ENCODE measurements around the gene RAB27B.

RAB27B gene

DNA sequence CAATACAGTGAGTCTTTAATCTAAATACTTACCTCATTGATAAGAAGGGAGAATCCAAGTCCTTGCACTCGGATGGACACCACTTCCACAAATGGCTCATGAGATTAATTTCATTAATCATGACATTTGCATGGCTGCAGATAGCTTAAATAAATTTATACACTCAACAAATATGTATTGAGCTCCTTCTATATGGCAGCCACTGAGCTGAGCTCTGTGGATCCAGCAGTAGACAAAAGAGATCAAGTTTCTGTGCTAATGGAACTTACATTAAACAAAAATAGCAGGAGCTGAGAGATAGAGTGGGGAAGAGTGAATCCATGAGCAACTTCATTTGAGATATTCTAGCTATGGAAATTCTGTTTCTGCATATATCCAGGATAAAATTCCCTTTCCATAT is 44.4 kb downstream of the RAB27B start:
- DNase-seq, result no peak

DNA sequence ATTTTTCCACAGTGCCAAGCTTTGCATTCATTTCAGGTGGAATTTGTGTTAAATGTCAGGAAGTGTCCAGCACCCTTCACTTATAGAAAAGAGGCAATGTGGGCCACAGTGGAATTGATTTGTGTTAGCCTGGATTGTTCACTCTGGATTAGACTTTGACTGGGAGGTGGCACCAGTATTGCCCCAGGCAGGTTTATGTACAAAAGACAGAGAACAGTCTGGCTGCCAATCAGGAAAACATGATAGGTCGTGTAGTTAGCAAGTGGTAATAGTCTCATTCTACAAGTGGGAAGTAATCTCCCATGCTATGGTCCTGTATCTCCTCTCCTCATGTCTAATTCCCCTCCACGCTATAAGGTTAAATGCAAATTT is 45.6 kb downstream of the RAB27B start:
- DNase-seq, result no peak

DNA sequence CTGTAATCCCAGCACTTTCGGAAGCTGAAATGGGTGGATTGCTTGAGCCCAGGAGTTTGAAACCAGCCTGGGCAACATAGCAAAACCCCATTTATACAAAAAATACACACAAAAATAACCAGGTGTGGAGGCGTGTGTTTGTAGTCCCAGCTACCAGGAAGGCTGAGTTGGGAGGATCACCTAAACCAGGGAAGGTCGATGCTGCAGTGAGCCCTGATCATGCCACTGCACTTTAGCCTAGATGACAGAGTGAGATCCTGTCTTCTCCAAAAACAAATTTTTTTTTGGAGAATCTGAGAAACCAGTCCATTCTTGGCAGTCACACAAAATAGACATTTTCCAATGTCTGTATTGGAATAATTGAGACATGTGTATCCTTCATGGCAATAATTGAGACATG is 46.8 kb downstream of the RAB27B start:
- no peak for DNase-seq

GRCh38 chr18:54877076-54877475 is 48.8 kb downstream of the RAB27B start:
- no peak for DNase-seq

GRCh38 chr18:54878159-54878622 is 49.9 kb downstream of the RAB27B start:
- no peak for DNase-seq

DNA sequence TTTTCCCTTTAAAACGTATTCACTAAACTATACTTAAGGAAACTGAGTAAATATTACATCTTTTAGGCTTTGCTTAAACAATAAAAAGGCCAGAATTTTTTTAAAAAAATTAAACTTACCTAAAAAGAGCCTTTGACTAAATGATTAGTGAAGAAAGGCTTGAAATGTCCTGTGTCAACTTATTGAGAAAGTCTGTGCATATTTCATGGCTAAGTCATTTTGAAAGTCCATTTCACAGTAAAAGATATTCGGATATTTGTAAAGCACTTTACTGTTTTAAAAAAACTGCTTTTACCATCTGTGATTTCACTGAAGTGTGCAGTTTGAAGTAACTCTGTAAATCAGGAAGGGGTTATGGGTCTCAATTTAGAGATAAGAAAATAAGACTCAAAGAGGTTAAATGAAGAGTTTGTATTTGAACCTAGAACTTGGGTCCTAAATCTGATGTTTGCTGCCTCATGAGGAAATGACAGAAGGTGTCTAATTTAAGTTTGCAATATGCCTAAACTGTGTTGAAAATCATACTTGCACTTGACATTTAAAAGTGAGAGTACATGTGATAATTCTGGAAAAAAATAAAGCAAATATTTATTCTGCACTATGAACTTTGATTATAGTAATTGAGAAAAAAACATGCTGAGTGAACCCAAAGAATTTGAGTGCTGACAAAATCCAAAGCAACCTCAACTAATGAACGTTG is 50.5 kb downstream of the RAB27B start:
- DNase-seq, result no peak

DNA sequence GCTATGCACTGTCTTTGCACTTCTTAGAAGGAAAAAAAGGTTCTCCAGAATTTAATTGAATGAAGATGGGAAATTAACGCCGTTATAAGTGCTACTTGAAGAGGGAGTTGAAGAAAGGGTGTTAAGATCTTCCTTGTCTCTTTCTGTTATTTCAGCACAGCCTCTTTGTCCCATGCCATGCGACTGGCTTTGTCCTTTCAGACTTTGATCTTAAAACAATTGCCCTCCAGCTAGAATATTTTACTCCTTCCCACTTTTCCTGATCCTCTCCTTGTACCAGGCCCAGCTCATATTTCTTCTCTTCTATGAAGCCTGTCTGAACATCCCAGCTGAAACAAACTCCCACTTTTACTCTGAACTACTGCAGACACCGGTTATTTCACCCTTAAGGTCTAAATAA is 51.4 kb downstream of the RAB27B start:
- no peak for DNase-seq

DNA sequence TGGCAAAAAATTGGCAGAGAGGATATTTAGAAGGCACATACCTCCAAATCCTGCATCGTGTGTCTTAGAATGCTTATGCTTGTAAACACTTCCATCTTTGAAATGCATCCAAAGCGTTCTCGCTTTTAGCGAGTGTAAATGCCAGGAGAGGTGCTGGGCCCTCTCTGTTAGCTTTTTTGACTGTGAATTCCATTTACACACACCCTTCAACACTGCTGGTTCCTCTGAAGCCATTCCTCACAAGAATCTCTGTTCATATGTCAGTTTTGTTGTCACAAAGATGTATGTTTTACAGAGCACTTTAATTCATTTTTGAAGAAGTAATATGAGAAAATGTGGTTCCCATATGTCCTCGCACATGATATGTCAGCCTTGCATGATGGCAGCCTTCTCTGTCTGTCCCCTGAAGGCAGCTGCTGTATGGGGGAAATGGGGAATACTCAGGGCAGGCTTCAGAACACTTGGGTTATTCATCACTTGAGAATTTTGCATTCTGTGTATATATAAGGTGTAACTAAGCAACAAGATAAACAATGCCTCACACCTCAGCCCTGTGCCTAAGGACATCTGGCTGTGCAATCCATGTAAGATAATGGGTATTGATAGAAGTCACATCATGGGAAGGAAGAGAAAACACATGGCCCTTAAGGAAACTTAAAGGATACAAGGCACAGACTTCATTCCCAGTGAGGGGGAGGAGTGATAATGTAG is 52.3 kb downstream of the RAB27B start:
- DNase-seq, result no peak

GRCh38 chr18:54881229-54881768 is 53.0 kb downstream of the RAB27B start:
- no peak for DNase-seq

- DNase-seq, result no peak
Measured at GRCh38 chr18:54882318-54882717, 54.0 kb downstream of the RAB27B start.

GRCh38 chr18:54883816-54884604 is 55.7 kb downstream of the RAB27B start:
- no peak for DNase-seq

- DNase-seq, result no peak
Measured at GRCh38 chr18:54888378-54888777, 60.1 kb downstream of the RAB27B start.

DNA sequence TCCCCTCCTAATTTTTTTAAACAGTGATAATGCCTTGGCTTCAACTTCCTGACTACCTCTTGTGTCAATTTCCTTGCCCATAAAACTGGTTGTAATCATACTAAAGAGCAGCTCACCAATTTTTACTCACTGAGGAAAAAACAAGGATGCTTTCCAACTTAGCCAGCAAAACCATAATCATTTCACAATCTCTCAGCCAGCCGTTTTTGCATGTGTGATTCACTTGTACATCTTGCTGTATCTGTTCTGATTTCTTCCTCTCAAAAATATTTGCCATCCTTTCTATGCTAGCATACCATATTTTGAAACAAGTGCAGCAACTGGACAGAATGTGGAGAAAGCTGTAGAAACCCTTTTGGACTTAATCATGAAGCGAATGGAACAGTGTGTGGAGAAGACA is 60.7 kb downstream of the RAB27B start:
- DNase-seq, result no peak

- DNase-seq, result no peak
Measured at GRCh38 chr18:54899500-54899899, 71.2 kb downstream of the RAB27B start.

DNA sequence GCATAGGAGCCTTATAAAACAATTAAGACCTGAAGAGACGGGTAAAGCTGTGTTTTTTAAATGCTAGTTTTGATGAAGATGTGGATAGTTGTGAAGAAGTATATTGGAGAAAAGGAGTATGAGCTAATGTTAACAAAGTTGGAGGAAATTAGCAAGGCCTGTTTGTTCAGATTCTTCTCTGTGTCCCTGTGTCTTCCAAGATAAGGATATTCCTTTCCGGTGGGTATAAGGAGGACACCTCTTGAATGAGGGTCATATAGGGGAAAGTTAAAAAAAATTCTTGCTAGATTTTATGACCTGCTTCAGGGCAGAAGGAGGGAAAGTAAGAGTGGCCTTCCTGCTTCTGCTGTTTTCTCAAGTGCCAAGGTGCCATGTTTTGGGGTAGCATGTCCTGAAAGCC is 72.0 kb downstream of the RAB27B start:
- DNase-seq, result no peak

- no peak for DNase-seq
Measured at GRCh38 chr18:54904581-54904980, 76.3 kb downstream of the RAB27B start.

- no peak for DNase-seq
Measured at GRCh38 chr18:54905629-54906028, 77.4 kb downstream of the RAB27B start.

GRCh38 chr18:54906331-54907185 is 78.3 kb downstream of the RAB27B start:
- DNase-seq, result no peak

DNA sequence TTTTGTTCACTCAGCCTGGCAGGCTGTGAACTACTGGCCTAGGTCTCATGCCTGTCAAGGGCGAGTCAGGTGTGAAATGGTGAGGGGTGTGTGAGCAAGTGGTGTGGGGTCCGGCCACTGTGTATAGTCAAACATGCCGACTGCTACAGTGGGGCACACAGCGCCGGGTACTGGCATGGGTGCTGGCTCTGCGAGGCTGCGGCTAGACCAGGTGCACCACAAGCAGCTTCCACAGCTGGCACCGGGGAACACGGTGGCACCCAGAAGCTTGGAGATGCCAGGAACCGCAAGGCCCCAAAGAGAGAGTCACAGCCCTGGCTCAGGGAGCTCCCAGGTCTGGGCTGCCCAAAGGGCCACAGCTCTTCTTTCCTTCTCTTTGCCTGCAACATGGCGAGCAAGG is 81.3 kb downstream of the RAB27B start:
- no peak for DNase-seq

DNA sequence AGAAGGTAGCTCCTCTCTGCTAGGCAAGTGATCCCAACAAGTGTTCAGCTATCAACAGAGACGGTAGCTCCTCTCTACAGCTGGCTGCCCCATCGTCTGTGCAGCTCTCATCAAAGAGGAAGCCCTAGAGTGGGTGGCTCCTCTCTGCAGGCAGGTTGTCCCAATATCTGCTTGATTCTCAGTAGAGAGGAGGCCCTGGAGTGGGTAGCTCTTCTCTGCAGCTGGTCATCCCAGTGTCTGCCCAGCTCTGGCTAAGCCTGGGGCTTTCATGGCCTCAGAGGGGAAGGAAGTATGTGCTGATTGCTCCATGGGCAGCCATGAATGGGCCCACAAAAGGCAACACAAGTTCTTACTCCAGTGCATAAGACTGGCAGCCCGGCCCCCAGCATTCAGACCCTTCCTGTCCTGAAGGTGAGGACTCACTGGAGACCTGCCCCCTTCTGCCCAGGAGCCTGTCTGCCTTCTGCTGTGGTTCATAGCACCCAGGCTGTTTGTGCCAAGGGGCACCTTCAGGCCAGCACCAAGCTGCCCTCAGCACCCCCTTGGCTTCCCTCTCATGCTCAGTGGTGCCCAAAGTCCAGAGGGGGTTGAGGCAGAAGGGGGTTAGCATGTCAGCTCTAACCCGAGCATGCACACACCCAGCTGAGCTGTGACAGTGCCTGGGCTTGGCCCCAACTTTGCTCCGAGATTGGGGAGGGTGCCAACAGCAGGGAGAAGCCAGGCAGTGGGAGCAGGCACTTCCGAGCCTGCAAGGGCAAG is 82.1 kb downstream of the RAB27B start:
- no peak for DNase-seq

DNA sequence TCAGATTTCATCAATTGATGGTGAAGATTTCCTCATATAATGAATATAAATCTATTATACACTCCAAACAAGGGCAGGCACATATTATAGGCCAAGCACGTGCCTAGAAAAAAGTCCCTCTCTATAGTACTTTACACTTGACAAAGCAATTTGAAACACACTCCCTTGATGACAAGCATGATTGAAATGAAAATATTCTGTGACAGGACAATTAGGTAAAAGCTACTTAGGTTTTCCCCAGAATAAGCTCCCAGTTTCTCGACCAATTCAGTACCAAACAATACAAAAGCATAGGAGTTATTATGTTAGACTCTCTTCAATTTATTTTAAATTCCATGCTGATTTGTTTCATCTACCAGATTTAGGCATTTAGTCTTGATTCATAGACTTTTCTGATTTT is 83.3 kb downstream of the RAB27B start:
- DNase-seq, result no peak

GRCh38 chr18:54914816-54915215 is 86.5 kb downstream of the RAB27B start:
- no peak for DNase-seq

All from activated effector memory CD4-positive, alpha-beta T cell treated with Interleukin-2 at 50 U/mL for 16 hours (primary cell).